GM13976 (cell line): ENCODE results near the gene LRFN4.

Experiments used
- DNase-seq: peaks from one replicate; pipeline ENCODE4 v3.0.0; 2012; ENCODE audit warnings: low spot score
- CTCF ChIP-seq: IDR thresholded peaks from 2 replicates; pipeline ENCODE4 v1.5.1; 2012; ENCODE audit warnings: borderline replicate concordance, mild to moderate bottlenecking; ENCODE audit not compliant: insufficient read depth; ENCODE audit errors: extremely low read depth, missing control alignments, control extremely low read depth
- in situ Hi-C: fragments of 300-500 bp; cut with MboI; formaldehyde crosslinking; loops from one replicate; pipeline ENCODE4 v1.12.0; 2022; ENCODE audit warnings: low sequenced_read_pairs, mixed read lengths, inconsistent platforms; ENCODE audit not compliant: unreplicated experiment

The LRFN4 gene

GRCh38 chr11:66907751-66908630 lies 51.1 kb downstream of the LRFN4 start:
- no peak for TF ChIP-seq CTCF
- in situ Hi-C loops, result no loop called here
- DNase-seq, result no peak

- no peak for DNase-seq
- in situ Hi-C loops, result no loop called here
- TF ChIP-seq CTCF, result no peak
These were observed 52.3 kb downstream of the LRFN4 start for GRCh38 chr11:66909181-66909580.

- in situ Hi-C loops, result no loop called here
- no peak for DNase-seq
- TF ChIP-seq CTCF, result no peak
These were observed 53.2 kb downstream of the LRFN4 start for GRCh38 chr11:66910016-66910415.
